Embryonic facial prominence (tissue), 1 donor: ENCODE data around the gene KLHDC4.
"Not testable (repeated sequence)": the region's sequence is repeated elsewhere in the genome, so short reads cannot be mapped to it uniquely, and the experiment has no call there.

Source experiments
- DNase-seq: peaks from one replicate; pipeline ENCODE4 v3.0.0-alpha.2; 2016; ENCODE audit errors: extremely low spot score

The KLHDC4 gene

DNA sequence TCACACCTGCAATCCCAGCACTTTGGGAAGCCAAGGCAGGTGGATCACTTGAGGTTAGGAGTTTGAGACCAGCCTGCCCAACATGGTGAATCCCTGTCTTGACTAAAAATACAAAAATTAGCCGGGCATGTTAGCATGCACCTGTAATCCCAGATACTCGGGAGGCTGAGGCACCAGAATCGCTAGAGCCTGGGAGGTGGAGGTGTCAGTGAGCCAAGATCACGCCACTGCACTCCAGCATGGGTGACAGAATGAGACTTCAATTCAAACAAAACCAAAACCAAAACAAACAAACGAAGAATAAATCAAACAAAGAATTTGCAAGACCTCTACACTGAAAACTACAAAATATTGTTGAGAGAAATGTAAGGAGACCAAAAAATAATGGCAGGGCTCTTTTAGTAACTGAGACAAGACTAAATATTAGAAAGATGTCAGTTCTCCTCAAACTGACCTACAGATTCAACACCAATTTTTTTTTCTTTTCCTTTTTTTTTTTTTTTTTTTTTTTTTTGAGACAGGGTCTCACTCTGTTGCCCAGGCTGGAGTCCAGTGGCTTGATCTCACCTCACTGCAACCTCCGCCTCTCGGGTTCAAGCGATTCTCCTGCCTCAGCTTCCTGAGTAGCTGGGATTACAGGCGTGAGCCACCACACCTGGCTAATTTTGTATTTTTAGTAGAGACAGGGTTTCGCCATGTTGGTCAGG lies 23.1 kb upstream of the KLHDC4 start:
- not testable (repeated sequence) for DNase-seq

- not testable (repeated sequence) for DNase-seq
Measured at GRCh38 chr16:87787451-87788091, 21.8 kb upstream of the KLHDC4 start.

- no peak for DNase-seq
Measured at GRCh38 chr16:87784812-87785211, 19.0 kb upstream of the KLHDC4 start.

DNA sequence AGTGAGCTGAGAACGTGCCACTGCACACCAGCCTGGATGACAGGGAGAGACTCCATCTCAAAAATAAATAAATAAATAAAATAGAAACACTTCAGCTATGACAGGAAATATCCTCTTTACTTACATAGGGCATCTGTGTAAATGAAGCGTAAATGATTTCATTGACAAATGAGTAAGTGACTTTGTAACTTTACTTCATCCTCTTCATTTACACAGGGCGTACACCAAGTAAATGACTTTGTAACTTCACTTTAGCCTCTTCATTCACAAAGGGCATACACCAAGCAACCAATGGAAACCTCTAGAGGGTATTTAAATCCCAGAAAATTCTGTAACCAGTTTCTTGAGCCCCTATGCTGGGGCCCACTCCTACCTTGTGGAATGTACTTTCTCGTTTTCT lies 16.2 kb upstream of the KLHDC4 start:
- DNase-seq, result no peak

GRCh38 chr16:87780385-87780989 lies 14.7 kb upstream of the KLHDC4 start:
- DNase-seq, result no peak

DNA sequence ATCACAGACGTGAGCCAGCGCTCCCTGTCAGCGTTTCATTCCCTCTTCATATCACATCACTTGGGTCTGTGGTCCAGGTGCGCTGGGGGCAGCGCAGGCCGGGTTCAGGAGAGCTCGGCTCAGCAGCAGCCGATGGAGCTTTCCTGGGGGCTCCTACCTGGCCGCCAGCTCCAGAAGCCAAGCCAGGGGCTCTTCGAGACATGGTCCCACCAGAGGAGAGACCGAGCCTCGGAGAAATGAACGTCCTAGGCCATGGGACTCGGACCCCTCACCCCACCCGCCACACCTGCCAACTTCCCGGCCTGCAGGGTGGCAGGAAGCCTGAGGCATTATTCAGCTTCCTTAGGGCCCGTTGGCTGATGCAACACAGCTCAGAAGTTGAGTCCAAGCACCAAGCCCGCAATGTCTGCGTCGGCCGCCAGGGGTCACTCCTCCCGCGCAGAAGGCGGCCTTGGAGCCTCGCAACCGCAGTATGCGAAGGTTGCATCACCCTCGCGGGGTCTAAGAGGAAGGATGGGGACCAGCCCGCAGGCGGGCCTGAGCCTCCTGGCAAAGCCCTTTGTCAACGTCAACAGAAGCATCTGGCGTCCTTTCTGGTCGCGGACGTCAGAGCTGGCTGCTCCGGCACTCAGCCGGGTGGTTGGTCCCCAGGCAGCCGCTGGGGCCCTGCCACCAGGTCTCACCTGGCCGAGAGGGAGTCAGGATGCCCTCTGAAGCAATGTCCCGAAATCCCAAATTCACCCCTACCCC lies 13.2 kb upstream of the KLHDC4 start:
- DNase-seq, result peak; percentile 44

DNA sequence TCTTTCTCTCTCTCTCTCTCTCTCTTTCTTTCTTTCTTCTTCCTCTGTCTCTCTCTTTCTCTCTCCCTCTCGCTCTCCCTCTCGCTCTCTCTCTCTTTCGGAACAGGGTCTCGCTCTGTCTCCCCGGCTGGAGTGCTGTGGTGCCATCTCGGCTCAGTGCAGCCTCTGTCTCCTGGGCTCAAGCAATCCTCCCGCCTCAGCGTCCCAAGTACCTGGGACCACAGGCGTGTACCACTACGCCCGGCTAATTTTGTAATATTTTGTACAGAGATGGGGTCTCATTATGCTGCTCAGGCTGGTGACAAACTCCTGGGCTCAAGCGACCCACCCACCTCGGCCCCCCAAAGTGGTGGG lies 12.7 kb upstream of the KLHDC4 start:
- no peak for DNase-seq

DNA sequence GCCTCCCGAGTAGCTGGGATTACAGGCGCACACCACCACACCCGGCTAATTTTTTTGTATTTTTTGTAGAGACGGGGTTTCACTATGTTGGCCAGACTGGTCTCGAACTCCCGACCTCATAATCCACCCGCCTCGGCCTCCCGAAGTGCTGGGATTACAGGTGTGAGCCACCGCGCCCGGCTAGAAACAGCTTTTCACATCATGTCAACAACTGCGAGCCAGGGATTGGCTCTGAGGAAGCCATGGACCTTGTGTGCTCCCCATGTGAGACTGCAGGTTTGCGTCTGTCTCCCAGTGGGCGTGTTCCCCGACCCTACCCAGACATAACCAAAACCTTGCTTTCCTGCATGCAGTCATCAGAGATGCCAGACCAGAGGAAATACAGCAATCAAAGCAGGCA lies 8.1 kb upstream of the KLHDC4 start:
- not testable (repeated sequence) for DNase-seq

DNA sequence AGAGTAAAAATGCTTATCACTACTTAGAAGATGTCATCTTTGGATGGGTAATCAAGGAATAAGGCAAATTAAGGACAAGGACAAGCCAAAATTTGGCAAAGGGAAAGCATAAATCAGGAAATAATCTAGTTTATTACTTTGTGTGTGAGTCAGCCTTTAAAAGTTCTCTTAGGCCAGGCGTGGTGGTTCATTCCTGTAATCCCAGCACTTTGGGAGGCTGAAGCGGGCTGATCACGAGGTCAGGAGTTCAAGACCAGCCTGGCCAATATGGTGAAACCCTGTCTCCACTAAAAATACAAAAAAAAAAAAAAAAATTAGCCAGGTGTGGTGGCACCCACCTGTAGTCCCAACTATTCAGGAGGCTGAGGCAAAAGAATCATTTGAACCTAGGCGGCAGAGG lies 1.7 kb upstream of the KLHDC4 start:
- DNase-seq, result not testable (repeated sequence)

DNA sequence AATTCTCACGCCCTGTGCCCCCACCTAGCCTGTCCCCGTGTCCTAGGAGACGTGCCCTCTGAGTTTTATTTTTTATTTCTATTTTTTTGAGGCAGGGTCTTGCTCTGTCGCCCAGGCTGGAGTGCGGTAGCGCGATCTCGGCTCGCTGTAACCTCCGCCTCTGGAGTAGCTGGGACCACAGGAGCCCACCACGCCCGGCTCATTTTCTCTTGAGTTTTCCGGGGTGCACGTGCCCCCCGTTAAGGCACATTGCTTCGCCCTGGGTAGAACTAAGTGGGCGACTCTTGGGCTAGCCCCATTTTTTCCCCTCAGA lies 655 bp upstream of the KLHDC4 start:
- no peak for DNase-seq

DNA sequence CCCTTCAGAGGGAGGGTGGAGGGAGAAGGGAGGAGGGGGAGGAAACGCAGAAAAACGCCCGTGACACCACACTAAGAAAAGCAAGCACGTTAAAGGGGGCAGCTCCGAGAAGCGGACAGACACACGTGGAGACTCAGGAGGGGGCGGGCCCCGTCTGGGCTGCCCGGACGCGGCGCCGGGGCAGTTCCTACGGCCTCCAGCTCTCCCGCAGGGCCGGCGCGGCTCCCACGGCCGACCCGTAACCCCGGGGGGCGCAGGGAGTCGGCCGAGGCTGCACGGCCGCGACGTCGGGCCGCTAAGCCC lies 362 bp downstream of the KLHDC4 start:
- DNase-seq, result no peak

DNA sequence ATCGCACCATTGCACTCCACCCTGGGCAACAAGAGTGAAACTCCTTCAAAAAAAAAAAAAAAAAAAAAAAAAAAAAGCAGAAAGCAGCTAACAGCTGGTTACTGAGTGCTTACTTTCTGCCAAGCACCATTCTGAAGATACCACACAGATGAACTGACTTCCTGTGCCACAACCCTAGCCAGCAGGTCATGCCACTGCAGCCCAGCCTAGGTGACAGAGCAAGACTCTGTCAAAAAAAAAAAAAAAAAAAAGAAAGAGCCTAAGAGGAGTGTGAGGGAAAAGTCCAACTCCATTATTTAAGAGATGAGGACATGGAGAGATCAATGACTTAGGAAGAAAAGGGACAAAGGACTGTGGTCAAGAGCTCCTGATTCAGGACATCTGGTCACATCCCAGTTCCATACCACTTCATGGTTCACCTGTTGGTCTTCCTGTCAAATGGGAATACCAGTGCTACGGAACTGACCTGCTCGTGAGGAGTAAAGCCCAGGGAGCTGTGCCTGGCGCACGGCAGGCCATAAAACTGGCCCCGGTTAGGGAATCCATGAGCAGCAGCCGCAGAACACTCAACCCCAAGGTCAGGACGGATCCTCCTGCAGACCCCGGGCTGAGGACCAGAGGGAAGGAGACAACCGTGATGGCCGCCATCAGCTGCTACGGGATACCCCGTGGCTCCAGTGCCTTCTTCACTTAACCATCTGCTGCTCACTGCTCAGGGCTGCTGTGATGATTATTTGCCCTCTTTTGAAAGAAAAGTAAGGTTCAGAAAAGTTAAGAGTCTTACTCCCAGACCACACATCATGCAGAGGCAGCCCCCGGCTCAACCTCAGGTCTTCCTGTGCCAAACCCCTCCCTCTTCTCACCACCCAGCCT lies 950 bp downstream of the KLHDC4 start:
- no peak for DNase-seq

- no peak for DNase-seq
Measured at GRCh38 chr16:87762620-87763019, 3.2 kb downstream of the KLHDC4 start.

DNA sequence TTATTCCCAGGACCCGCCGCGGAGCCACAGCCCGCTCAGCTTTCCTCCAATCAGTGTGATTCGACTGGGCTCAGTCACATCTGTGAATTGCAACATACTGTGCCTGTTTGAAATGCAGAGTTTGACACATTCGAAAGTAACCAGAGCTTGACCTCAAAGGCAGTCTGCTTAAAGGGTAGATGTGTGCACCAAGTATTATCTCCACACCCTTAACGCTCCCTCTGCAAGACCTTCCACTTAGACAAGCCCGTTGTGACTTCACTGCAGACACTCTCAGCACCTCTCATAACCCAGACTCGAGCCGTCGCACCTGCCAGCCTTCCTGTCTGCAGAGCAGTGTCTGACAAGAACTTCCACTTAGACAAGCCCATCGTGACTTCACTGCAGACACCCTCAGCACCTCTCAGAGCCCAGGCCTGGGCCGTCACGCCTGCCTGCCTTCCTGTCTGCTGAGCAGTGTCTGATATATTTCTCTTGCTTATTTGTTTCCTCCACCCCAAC lies 3.7 kb downstream of the KLHDC4 start:
- no peak for DNase-seq

- DNase-seq, result no peak
Measured at GRCh38 chr16:87761060-87761459, 4.7 kb downstream of the KLHDC4 start.

DNA sequence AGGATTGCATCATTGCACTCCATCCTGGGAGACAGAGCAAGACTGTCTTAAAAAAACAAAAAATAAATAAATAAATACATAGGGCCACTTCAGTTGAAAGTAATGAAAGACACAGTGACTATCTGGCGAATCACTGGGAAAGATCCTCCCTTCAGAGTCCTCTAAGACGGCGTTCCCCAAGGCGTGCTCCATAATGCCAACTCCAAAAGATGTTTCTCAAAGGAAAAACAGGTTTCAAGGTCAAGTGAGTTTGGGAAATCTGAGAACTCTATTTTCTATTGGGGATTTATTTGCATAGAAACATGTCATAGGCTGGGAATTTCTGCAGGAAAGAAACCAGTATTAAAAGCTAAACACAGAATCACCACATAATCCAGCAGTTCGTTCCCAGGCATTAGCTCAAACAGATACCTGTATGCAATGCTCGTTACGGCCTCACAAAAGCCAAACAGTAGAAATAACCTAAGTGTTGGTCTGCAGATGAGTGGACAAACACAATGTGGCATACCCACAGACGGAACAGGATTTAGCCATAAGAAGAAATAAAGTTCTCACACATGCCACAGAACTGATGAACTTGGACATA lies 7.9 kb downstream of the KLHDC4 start:
- no peak for DNase-seq

DNA sequence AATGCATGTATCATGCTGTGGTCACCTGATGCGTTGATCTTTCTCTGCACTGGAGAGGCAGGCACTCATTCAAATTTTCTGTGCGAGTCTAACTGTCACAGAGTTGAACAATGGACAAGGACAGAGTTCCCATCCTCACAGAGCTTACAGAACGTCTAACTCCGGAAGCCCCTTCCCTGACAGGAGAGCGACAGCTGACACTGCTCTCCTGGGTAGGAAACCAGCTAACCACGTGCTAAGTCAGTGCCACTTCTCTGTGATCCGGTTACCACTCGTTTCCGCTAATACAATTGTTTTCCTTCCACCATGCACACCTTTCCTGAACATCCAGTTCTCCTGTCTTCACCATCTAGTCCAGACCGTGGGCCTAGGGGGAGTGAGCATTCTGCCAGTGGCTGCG lies 11.3 kb downstream of the KLHDC4 start:
- no peak for DNase-seq

DNA sequence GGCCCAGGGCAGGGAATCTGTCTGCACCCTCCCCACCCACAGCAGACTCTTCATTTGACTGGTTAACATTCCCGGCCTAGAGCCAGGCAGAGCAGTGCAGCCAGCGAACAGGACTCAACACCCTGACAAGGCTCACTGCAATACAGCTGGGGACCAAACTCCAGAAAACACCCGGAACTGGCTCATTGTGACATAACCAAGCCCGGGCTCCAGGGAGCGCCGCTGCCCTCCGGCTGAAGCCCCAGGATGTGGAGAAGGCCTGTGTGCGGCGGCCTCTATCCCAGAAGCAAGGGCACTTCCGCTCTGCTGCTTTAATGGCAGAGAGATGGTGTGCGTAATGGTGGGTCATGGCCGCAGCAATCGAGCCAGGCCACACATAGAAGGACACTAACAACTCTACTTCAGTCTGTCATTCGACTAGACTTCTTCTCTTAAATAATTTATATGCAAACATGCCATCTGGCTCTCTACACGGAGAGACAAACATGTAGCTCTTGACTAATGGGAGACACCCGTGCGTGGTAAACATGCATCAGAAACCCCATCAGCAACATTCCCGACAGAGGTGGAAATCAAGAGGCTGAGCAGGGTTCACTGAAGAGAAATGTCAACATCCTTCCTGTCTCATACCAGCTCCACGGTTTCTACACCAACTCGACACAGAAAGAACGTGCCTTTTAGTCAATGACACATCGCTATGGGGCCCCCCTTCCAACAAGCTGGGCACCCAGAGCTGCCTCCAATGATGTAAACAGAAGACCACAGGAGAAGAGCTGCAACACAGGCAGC lies 18.0 kb downstream of the KLHDC4 start:
- DNase-seq, result no peak

GRCh38 chr16:87746178-87746577 lies 19.6 kb downstream of the KLHDC4 start:
- no peak for DNase-seq

GRCh38 chr16:87744750-87745514 lies 20.9 kb downstream of the KLHDC4 start:
- DNase-seq, result no peak
